Measurements from ENCODE around the gene MAPK7.
A peak's percentile ranks its signal among the peaks of the same experiment; 100 is the strongest.

MAPK7 gene

GRCh38 chr17:19381741-19382444, 3.6 kb downstream of the MAPK7 start:
- DNase-seq = no peak

- no peak for DNase-seq
Observed at GRCh38 chr17:19382531-19383444, 4.5 kb downstream of the MAPK7 start.

DNA sequence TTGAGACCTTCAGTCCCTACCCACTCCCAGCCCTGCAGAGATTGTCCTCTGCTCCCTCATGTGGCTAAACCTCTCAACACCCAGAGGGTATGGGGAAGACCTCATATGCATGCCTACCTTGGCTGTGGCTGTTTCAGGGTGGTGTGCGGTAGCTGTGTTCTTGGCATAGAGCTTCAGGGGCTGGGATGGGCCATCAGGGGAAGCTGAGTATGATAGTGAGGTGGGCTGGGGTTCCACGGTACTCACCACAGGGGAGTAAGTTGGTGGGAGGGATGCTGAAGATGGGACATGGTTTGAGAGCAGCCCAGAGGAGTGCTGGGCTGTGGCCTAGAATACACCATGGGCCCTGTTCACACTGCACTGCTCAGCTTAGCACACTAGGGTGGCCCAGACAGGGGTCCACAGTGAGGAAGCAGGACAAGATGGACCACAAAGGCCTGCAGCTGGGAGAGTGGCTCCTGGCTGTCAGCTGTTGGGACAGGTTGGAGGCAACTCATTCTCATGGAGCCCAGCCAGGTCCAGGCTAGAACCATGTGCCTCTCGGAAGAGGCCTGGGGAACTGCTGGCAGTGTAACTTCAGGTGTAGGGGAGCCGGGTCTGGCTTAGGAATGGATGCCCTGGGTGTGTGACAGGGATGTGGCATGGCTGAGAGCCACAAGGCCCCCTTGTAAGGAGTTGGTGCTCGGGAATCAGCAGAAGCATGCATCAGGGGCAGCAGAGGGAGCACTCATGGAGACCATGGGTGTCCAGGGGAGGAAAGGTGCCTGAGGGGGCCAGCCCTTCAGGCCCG, 5.6 kb downstream of the MAPK7 start:
- DNase-seq = no peak

DNA sequence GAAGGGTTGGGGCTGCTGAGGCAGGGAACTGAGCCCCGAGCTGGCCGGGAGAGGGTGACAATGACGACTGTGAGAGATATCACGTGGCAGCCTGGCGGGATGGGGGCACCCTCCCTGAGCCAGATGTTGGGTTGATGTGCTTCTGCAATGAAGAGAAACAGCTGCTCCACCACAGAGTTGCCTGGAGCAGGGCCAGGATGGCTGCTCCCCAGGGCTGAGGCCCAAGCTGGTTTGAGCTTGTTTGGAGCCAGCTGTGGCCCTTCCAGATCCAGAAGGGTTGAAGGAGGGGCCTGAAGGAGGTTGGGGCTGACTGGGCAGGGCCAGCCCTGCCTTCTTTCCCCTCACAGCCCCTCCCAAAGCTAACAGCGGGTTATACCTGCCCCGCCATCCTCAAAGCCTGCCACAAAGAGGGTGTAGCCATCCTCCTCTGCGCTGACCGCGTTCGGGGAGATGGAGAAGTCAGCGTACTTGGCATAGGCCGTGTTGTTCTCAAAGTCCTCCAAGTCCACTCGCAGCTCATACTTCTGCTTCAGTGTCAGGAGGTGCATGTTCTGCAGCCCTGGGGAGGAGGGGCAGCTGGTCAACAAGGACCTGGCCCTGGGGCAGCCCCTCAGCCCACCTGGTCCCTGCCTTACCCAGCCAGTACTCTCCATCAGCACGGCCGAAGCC, 6.6 kb downstream of the MAPK7 start:
- peak in 1 of 2 donors; percentile 86 for DNase-seq

DNA sequence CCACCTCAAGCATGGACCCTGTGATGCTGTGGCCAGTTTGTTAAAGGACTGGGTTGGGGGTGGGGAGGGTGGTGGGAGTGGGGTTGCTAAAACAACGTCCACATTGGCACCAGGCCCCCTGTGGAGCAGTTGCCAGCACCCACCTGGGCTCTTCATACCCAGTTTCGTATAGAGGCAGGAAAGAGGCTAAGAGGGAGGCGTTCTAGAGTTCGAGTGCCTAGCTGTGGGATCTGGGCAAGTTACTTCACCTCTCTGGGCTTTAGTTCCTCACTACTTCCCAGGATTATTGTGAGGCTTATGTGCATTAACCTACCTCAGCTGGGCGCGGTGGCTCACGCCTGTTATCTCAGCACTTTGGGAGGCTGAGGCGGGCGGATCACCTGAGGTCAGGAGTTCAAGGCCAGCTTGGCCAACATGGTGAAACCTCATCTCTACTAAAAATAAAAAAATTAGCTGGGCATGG, 7.3 kb downstream of the MAPK7 start:
- no peak for DNase-seq

DNA sequence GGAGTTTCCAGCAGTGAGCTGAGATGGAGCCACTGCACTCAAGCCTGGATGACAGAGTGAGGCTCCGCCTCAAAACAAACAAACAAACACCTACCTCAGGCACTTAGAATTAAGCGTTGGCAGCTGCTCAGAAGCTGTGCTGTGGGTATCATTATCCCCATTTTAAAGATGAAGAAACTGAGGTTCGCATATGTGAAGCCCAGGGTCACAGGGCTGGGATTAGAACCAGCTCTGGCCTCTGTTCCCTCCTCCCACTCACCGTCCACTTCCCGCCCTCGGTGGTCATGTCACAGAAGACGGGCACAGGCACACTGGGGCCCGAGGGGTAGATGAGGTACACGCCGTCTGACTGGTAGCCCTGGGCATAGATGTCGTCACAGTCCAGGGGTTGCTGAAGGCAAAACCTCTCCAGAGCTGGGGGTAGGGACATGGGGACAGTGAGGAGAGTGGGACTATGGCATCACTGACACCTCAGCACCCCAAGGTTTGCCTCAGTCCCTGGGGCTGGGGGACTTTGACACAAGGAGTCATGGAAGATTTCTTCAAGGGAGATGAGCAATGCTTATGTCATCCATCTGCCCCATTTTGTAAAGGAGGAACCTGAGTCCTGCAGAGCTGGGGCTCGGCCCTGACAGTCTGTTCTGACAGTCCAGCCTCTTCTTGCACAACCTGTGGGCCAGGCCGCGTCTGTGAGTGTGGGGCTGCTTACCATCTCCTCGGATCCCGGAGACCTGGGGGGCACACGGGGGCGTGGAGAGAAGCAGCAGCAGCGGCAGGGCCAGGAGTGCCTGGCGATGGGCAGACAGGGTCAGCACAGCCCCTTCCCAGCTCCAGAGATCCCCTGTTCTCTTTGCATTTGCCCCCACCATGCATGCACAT, 8.0 kb downstream of the MAPK7 start:
- peak; percentile 41 to 43 for DNase-seq

- peak in 1 of 2 donors; percentile 69 for DNase-seq
Observed at GRCh38 chr17:19386974-19387920, 8.9 kb downstream of the MAPK7 start, which contains the start of gene MFAP4. MFAP4 (minus strand) TSS chr17:19387190; CDS start chr17:19387155, 35 bp downstream.

DNA sequence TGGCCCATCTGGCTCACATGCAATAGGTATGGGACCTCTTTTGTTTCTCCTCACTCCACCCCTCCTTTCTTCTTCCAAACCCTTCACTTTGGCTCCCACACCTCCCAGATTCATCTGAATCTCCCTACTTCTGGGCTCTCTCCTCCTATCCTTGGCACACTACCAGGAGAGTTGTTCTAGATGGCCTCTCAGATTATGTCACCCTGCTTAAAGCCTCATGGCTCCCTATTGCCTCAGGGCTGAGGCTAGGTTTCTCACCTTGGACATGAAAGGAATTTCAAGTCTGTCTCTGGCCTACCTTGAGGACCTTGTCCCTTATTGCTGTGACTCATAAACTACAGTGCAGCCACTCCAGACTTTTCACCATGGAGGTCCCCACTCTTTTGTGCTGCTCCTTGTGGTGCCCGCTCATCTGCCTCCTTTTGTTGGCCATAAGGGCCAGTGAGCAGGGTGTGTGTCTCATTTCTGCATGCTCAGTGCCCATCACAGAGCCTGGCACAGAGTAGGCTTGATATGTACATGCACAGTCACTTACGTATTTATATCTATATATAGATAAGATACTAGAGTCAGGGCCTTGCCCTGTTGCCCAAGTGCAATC, 9.7 kb downstream of the MAPK7 start:
- no peak for DNase-seq

GRCh38 chr17:19388791-19389785, 10.8 kb downstream of the MAPK7 start:
- DNase-seq = no peak

DNA sequence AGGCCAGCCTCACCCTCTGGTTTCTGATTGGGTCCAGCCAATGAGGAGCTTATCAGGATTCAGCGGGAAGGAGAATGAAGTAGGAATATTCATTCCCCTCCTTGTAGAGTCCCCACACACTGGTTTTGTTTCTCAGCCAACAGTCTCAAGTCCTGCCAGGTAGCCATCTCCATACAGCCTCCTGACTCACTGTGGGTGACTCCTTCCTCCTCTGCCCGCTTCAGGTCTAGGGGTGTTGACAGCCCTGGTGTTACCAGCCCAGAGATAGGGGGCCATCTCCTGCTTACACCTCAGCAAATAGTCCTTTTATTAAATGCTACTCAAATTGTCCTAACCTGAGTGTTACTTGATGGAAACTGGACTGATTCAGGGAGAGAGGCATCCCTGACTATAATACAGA, 12.7 kb downstream of the MAPK7 start:
- DNase-seq = no peak

DNA sequence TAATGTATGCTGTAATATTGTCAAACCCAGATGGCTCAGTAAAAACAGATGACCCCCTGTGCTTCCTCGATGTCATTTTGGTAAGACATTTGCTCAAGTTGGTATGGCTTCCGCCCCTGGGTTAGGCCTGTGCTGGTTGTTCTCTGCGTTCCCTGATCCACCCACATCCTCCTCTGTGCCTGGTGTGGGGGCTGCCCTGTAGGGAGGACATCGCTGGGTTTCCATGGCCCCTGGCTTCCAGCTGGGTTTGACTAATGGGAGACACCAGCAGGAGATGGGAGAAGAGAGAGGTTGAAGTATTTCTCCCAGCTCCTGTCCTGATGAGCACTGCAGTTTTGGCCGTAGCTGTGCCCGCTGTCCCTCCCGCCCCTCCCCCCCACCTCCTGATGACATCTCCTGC, 13.1 kb downstream of the MAPK7 start:
- DNase-seq = no peak

- no peak for DNase-seq
Observed at GRCh38 chr17:19392303-19392702, 14.0 kb downstream of the MAPK7 start.

GRCh38 chr17:19397556-19398041, 19.3 kb downstream of the MAPK7 start:
- no peak for DNase-seq

DNA sequence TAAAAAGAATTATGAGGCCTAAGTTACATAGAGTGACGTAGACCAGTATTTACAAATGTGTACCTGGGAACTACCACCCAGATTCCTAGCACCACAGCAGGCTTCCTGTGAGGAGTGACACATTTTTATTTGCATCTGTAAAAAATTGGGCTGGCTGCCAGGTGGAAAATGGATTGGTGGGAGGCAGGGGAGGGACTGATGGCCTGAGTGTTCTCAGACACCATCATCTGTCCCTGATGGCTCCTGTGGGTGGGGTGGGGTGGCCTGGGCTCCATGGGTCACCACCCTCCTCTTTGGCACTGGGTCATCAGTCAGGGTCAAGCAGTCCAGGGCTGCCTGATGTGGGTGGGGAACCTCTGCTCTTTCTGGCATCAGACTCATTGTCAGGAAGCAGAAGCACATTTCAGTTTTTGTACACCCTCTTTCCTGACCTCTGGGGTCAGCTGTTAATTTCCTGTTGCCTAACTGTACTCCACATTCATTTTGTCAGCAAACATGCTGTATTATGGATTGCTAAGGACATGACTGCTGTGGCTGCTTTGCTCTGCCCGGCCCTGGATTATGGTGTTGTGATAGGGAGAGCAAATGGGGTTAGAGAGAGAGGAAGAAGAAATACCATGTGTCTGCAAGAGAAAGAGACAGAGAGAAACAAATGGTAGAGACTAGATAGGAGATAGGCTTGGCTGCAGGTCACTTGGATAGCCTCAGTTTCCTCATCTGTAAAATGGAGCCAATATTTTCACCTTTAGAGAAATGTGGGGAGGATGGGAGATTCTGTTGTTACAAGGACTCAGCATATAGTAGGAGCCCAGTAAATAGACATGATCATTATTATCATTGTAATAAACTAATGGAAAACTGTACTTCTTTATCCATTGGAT, 20.2 kb downstream of the MAPK7 start:
- DNase-seq = peak; percentile 28 to 48

- no peak for DNase-seq
Observed at GRCh38 chr17:19399750-19400450, 21.6 kb downstream of the MAPK7 start.

DNA sequence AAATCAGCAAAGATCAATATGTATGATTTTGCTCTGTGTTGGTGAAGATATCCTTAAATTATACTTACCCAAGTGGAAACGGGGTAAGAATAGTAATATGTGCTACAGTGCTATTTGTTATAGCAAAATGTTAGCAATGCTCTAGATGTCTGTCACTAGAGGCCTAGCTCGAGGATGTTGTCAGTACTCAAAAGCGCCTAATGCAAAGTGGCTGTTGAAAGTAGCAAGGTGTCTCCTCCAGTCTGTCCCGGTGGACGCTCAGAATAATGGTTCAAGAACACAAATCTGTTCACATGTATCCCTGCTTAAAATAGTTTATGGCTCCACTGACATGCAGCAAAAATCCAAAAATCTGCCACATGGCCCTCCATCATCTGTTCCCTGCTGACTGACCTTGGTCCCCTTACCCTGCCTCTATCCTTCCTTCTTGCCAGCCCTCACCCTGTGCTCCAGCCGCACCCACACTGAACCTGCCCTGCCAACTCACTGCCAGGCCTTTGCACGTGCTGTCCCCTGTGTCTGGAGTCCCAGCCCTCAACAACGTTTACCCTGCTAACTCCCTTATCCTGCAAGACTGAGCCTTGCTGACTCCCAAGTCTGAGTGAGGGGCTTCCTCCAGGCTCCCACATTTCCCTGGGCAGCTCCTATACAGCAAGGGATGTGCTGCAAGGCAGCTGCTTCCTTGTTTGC, 23.2 kb downstream of the MAPK7 start:
- DNase-seq = no peak

All from bone marrow (tissue), 2 donors.